Measurements from ENCODE around the gene MRGPRG.

- TF ChIP-seq REST (IDR thresholded peaks at IDR 0.05; ENCODE audit: insufficient read depth in 1 of 2, low read depth in 2 of 2, low read length in 1 of 2) (no peak), CTCF (IDR thresholded peaks at IDR 0.05) (no peak; the same call in 1 of the 2 replicates), POLR2AphosphoS5 (IDR thresholded peaks at IDR 0.05; ENCODE audit: low read depth, low read length) (no peak), TCF7L2 (IDR thresholded peaks at IDR 0.05; ENCODE audit: low read depth, low read length) (no peak)
These were observed 23.1 kb downstream of the MRGPRG start for GRCh38 chr11:3195251-3196160.

Measured in Panc1 (cell line).